EH (cell line): ENCODE measurements around the gene ZNF280A.
"Not testable (repeated sequence)": the region's sequence is repeated elsewhere in the genome, so short reads cannot be mapped to it uniquely, and the experiment has no call there.

Experiments
- DNase-seq: peaks from one replicate; pipeline ENCODE4 v3.0.0-alpha.2; 2015; ENCODE audit warnings: low read depth

ZNF280A gene

GRCh38 chr22:22538226-22538989, 18.3 kb upstream of the ZNF280A start:
- DNase-seq: no peak

- no peak for DNase-seq
These were observed 16.8 kb upstream of the ZNF280A start for GRCh38 chr22:22536916-22537315.

DNA sequence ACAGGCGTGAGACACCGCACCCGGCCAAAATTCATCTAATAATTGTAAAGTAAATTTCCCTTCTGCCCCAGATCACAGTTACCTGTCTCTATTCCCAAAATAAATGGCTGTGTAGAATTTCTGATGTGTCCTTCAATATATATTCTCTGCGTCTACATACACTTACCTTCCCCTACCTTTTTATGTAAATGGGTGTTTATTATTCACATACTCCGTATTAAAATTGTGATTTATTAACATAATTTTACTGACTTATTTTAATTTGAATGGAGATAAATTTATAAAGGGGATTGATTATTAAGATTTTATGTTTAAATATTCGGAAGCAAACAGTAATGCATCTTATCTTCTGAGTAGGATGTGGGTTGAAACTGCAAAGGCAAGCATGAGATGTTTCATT, 16.4 kb upstream of the ZNF280A start:
- no peak for DNase-seq

DNA sequence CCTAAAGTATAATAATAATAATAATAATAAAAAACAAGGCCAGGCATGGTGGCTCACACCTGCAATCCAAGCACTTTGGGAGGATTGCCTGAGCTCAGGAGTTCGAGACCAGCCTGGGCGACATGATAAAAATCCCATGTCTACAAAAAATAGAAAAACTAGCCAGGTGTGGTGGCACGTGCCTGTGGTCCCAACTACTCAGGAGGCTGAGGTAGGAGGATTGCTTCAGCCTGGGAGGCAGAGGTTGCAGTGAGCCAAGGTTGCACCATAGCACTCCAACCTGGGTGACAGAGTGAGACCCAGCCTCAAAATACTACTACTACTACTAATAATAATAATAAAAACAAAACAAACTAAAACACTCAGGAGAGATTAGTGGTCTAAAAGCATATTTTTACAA, 15.6 kb upstream of the ZNF280A start:
- DNase-seq: no peak

DNA sequence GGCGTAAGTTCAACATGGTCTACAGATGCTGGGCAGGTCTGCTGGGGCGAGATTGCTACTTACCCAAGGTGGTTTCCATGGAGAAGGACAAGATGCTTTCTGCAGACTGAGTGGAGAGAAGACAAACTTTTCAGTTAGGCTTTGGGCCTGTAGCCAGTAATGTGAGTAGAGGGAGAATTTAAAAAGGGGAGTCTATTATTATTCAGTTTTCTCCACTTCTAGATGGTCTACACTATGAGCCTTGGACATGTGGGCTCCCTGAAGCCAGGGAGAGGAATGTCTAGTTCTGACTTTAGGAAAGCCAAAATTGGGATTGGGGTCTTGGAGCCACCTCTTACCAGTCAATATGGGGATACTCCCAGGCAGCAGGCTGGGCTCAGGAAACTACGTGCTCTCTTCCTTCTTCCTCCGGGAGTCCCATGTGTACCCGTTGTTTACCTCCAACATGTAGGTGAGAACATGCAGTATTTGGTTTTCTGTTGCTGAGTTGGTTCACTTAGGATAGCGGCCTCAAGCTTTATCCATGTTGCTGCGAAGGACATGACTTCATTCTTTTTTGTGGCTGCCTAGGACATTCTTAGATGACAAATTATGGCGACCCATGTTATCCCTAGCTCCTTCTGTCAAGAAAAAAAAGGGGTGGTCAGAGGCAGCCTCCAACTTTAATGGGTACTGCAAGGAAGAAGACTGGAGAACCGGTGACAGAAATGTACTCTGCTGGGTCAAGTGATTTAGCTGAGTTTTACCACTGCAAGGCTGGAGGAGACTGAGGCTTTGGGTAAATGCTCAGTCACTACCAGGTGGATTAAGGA, 14.7 kb upstream of the ZNF280A start:
- no peak for DNase-seq

- no peak for DNase-seq
These were observed 13.8 kb upstream of the ZNF280A start for GRCh38 chr22:22533863-22534262.

GRCh38 chr22:22533417-22533816, 13.3 kb upstream of the ZNF280A start:
- DNase-seq: no peak

DNA sequence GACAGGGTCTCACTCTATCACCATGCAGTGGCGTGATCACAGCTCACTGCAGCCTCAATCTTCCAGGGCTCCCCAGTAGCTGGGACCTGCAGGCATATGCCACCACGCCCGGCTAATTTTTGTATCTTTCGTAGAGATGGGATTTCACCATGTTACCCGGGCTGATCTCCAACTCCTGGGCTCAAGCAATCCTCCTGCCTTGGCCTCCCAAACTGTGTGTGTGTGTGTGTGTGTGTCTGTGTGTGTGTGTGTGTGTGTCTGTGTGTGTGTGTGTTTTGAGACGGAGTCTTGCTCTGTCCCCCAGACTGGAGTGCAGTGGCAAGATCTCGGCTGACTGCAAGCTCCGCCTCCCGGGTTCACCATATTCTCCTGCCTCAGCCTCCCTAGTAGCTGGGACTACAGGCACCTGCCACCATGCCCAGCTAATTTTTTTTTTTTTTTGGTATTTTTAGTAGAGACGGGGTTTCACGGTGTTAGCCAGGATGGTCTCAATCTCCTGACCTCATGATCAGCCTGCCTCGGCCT, 12.5 kb upstream of the ZNF280A start:
- not testable (repeated sequence) for DNase-seq

GRCh38 chr22:22531770-22532546, 11.9 kb upstream of the ZNF280A start:
- DNase-seq: no peak

DNA sequence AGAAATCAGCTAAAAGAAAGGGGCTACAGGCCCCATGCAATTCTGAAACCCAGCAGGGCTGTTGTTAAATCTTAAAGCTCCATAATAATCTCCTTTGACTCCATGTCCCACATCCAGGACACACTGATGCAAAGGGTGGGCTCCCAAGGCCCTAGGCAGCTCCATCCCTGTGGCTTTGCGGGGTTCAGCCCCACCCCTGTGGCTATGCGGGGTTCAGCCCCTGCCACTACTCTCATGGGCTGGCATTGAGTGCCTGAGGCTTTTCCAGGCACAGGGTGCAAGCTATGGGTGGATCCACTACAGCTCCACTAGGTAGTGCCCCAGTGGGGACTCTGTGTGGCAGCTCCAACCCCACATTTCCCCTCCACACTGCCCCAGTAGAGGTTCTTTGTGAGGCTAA, 8.7 kb upstream of the ZNF280A start:
- no peak for DNase-seq

DNA sequence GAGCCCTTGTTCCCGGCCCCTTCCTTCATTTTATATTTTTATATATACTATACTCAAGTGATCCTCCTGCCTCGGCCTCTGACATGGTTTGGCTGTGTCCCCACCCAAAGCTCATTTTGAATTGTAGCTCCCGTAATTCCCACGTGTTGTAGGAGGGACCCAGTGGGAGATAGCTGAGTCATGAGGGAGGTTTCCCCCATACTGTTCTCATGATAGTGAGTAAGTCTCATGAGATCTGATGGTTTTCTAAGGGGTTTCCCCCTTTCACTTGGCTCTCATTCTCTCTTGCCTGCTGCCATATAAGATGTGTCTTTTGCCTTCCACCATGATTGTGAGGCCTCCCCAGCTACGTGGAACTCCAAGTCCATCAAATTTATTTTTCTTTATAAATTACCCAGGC, 7.2 kb upstream of the ZNF280A start:
- DNase-seq: no peak

- DNase-seq: no peak
These were observed 6.2 kb upstream of the ZNF280A start for GRCh38 chr22:22526125-22526912.

DNA sequence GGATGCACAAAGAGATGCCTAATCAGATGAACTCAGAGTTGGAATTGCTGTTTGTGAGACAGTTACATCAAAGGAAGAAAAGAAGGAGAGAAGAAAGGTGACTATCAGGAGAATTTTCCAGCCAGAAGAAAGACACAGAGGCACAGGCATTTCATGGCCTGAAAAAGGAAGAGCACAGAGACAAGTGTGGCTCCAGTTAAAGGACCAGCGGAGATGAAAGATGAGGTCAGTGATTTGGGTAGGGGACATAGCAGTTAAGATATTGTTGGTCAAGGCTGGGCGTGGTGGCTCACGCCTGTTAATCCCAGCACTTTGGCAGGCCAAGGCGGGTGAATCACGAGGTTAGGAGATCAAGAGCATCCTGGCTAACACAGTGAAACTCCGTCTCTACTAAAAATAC, 3.4 kb upstream of the ZNF280A start:
- DNase-seq: no peak

DNA sequence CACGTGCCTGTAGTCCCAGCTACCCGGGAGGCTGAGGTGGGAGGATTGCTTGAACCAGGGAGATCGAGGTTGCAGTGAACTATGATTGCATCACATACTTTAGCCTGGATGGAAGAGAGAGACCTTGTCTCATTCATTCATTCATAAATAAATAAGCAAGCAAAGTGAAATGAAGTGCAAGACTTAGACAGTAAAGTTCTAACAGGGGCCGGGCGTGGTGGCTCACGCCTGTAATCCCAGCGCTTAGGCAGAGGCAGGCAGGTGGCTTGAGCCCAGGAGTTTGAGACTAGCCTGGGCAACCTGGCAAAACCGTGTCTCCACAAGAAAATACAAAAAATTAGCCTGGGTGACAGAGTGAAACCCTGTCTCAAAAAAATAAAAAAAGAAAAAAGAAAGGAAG, 1.6 kb upstream of the ZNF280A start:
- no peak for DNase-seq

GRCh38 chr22:22520667-22521602, 865 bp upstream of the ZNF280A start:
- DNase-seq: no peak

DNA sequence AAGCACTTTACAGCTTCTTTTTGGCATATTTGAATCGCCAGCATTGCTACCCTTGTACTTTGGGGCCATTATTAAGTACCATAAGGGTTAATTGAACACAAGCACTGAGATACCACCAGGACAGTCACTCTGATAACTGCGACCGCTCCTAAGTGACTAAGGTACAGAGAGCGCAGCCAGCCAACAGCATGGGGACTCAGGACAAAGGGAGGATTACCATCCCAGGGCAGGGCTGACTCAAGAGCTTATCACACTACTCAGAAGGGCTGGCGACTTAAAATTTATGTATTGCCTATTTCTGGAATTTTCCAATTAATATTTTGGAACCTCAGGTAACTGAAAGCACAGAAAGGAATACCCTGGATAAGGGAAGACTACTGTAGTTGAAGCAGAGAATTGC, 479 bp downstream of the ZNF280A start:
- DNase-seq: no peak

DNA sequence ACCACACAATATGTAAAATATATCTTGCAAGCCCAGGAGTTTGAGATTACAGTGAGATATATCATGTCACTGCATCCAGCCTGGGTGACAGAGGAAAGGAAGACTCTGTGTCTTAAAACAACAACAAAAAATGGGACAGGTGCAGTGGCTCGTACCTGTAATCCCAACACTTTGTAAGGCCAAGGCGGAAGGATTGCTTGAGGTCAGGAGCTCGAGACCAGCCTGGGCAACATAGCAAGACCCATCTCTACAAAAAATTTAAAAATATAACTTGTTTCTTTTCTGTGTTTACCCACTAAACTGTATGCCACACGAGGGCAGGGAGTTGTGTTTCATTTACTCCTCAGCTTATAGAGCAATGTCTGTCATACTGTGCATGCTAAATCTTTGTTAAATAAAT, 3.1 kb downstream of the ZNF280A start:
- DNase-seq: no peak

DNA sequence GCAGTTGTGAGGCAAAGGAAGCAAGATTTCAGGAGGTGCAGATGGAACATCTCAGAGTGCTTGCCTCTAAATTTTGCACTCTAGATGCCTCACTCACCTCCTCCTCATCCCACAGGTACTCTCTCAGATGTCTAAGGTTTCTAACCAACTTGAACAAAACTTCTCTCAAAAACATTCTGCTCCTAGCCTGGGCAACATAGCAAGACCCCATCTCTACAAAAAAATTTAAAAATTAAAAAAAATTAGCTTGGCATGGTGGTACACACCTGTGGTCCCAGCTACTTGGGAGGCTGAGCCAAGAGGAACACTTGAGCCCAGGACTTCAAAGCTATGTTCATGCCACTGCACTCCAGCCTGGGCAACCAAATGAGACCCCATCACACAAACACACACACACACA, 4.2 kb downstream of the ZNF280A start:
- DNase-seq: no peak

DNA sequence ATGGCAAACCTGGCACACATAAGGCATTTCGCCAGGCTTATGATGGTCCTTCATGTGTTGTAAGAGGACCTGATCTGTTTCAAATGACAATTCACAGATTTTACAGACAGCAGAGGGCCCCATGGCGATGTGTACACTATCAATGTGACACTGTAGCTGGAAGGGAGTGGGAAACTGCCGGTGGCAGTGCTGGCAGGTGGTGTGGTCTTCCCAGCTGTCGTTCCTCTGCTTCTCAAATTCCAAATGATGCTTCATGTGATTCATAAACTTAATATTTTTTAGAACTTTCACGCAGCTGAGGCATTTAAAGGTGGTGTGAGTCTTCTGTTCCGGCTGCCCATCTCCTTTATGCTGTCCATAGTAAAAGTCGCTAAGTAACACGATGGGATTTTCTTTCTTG, 5.6 kb downstream of the ZNF280A start:
- not testable (repeated sequence) for DNase-seq

DNA sequence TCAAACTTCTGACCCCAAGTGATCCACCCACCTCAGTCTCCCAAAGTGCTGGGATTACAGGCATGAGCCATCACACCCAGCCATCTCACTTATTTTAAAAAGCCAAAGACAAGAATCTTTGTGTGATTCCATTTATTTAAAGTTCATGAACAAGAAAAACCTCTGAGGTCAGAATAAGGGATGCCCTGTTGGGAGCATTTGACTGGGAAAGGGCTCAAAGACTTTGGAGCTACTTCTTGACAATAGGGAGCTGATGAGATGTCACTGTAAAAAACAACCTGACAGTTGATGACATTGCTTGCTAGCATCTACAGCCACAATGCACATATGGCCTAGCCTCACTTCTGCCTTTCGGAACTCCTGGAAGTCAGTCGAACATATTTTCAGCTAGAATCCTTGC, 6.5 kb downstream of the ZNF280A start:
- no peak for DNase-seq

GRCh38 chr22:22512951-22513350, 7.1 kb downstream of the ZNF280A start:
- DNase-seq: no peak
